Tibial artery (tissue), 4 donors: ENCODE data around the gene FCN2.

Source experiments
- DNase-seq, 2 donors: peaks; one replicate each; pipeline ENCODE4 v3.0.0-alpha.2; 2019
- H3K27ac ChIP-seq, 2 donors: fragments of 200-600 bp; sonication (generic) in 1 of 2; 1 replicate in 1 of 2; 2 replicates in 1 of 2; pipeline ENCODE4 v1.5.1; 2018 to 2019; ENCODE audit warnings: mild to moderate bottlenecking in 1 of 2
- H3K27me3 ChIP-seq, 2 donors: fragments of 200-600 bp; sonication (generic) in 1 of 2; one replicate each; pipeline versions ENCODE4 v1.5.1 to v1.6.0; 2016 to 2019
- H3K36me3 ChIP-seq, 3 donors: fragments of 200-600 bp; sonication (generic) in 2 of 3; one replicate each; pipeline ENCODE4 v1.5.1; 2016 to 2019; ENCODE audit warnings: mild to moderate bottlenecking in 2 of 3
- H3K4me1 ChIP-seq, 4 donors: fragments of 200-600 bp; sonication (generic) in 2 of 4; 1 replicate in 3 of 4; 2 replicates in 1 of 4; pipeline ENCODE4 v1.5.1; 2016 to 2019
- H3K4me3 ChIP-seq, 2 donors: fragments of 200-600 bp; sonication (generic) in 1 of 2; 1 replicate in 1 of 2; 2 replicates in 1 of 2; pipeline ENCODE4 v1.5.1; 2018 to 2019; ENCODE audit warnings: mild to moderate bottlenecking in 2 of 2
- H3K9me3 ChIP-seq, 3 donors: fragments of 200-600 bp; sonication (generic) in 1 of 3; one replicate each; pipeline ENCODE4 v1.5.1; 2016 to 2019
- intact Hi-C: fragments of 100-400 bp; cut with DNase I; formaldehyde crosslinking; loops from one replicate; pipeline ENCODE4 v1.15.0; 2023; ENCODE audit warnings: low total_unique reads
- TF ChIP-seq, protein P1 (sequence below), 2 experiments: fragments of 200-600 bp in 1 of 2; fragments of 450-650 bp in 1 of 2; IDR thresholded peaks; one replicate each; pipeline ENCODE4 v1.5.1; 2017 to 2019; ENCODE audit warnings: antibody characterized with exemption in 2 of 2, mild to moderate bottlenecking in 1 of 2, moderate library complexity in 1 of 2

Gene FCN2

DNA sequence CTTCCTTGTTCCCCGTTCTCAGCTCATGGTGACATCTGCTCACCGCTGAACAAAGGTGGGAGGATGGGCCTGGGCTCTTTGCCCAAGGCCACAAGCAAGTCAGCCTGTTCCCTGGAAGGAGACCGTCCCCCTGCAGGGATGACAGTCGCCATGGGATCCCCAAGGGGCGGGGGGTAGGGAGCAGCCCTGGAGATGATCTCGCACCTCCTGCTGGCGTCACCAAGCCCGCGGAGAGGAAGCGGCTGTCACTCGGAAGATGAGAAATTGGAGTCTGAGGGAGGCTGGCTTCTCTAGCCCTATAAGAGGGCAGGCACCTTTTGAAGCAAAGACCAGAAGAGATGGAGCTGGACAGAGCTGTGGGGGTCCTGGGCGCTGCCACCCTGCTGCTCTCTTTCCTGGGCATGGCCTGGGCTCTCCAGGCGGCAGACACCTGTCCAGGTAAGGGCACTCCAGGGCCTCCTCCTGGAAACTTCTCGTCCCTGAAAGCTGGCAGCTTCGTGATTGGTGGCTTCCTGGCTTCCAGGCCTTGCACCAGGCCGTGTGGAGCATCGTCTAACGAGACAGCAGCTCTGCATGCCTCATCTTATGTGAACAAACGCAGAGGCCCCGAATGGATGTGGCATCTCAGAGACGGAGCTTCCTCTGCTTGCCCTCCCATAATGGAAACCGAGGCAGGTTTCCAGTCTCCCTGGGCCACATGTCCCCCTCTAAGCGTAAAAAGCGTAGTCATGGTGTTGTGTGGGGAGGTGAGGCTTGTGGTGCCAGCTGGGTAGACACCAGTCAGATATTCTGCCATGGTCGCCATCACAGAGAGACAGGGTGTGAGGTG, at the start of gene FCN2:
Gene FCN2 (plus strand): TSS at position 327 of the 829 bp plus-strand sequence. CDS start 12 bp downstream, at position 339.
- no peak for DNase-seq
- Histone ChIP-seq H3K27ac (no peak within 1 kb of the TSS), H3K36me3 (no peaks in the 10 kb centered on the region), H3K4me3 (no peak within 1 kb of the TSS), H3K9me3 (no peaks in the 10 kb centered on the region), H3K27me3 (peaks cover 0 to 28% of the 10 kb centered on the region in 2 donors), H3K4me1 (no peaks in the 10 kb centered on the region)
- TF ChIP-seq, protein P1, sequence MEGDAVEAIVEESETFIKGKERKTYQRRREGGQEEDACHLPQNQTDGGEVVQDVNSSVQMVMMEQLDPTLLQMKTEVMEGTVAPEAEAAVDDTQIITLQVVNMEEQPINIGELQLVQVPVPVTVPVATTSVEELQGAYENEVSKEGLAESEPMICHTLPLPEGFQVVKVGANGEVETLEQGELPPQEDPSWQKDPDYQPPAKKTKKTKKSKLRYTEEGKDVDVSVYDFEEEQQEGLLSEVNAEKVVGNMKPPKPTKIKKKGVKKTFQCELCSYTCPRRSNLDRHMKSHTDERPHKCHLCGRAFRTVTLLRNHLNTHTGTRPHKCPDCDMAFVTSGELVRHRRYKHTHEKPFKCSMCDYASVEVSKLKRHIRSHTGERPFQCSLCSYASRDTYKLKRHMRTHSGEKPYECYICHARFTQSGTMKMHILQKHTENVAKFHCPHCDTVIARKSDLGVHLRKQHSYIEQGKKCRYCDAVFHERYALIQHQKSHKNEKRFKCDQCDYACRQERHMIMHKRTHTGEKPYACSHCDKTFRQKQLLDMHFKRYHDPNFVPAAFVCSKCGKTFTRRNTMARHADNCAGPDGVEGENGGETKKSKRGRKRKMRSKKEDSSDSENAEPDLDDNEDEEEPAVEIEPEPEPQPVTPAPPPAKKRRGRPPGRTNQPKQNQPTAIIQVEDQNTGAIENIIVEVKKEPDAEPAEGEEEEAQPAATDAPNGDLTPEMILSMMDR (IDR thresholded peaks at IDR 0.05): no peak
- intact Hi-C loops: no loop called here

GRCh38 chr9:134830926-134831720, 49.5 kb upstream of the FCN2 start:
- TF ChIP-seq, protein P1 (IDR thresholded peaks at IDR 0.05): no peak
- Histone ChIP-seq H3K27ac (no peak overlapping the region), H3K36me3 (peaks cover 27 to 100% (median 61%) of the 10 kb centered on the region in 3 donors), H3K4me1 (no peaks in the 10 kb centered on the region), H3K9me3 (no peaks in the 10 kb centered on the region), H3K27me3 (no peaks in the 10 kb centered on the region), H3K4me3 (no peak overlapping the region)
- intact Hi-C loops: no loop called here
- DNase-seq: no peak

DNA sequence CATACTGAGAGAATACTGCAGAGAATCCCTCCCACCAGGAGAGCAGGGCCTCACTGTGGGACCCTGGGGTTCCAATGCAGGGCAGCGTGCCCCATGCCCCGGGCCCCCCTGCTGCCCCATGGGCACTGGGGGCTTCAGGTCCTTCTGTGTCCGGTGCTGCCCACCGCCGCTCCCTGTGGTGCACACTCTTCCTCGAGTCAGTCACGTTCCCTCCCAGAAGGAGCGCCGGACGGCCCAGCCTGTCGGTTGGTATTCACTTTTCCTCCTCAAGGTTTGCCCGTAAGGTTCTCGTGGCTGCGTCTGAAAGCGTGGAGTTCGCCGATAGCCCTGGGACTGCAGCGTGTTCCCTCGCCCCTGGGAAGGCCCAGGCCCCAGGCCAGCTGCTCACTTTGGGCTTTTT, 48.1 kb upstream of the FCN2 start:
- H3K36me3 ChIP-seq: peaks cover 21 to 100% (median 68%) of the 10 kb centered on the region in 3 donors
- no peaks in the 10 kb centered on the region for H3K9me3 ChIP-seq
- intact Hi-C loops: no loop called here
- no peaks in the 10 kb centered on the region for H3K27me3 ChIP-seq
- no peak overlapping the region for H3K4me3 ChIP-seq
- H3K4me1 ChIP-seq: no peaks in the 10 kb centered on the region
- DNase-seq: no peak
- TF ChIP-seq, protein P1 (IDR thresholded peaks at IDR 0.05): no peak
- H3K27ac ChIP-seq: no peak overlapping the region

GRCh38 chr9:134833294-134833880, 47.2 kb upstream of the FCN2 start:
- H3K9me3 ChIP-seq: no peaks in the 10 kb centered on the region
- peaks cover 29 to 100% (median 69%) of the 10 kb centered on the region in 3 donors for H3K36me3 ChIP-seq
- no peaks in the 10 kb centered on the region for H3K27me3 ChIP-seq
- DNase-seq: no peak
- intact Hi-C loops: no loop called here
- TF ChIP-seq, protein P1 (IDR thresholded peaks at IDR 0.05): no peak
- no peak overlapping the region for H3K4me3 ChIP-seq
- H3K4me1 ChIP-seq: no peaks in the 10 kb centered on the region
- H3K27ac ChIP-seq: no peak overlapping the region

- Histone ChIP-seq H3K27me3 (no peaks in the 10 kb centered on the region), H3K4me3 (no peak overlapping the region), H3K9me3 (no peaks in the 10 kb centered on the region), H3K36me3 (peaks cover 25 to 100% (median 72%) of the 10 kb centered on the region in 3 donors), H3K27ac (no peak overlapping the region), H3K4me1 (no peaks in the 10 kb centered on the region)
- intact Hi-C loops: no loop called here
- DNase-seq: no peak
- TF ChIP-seq, protein P1 (IDR thresholded peaks at IDR 0.05): no peak
Observed at GRCh38 chr9:134834217-134834956, 46.2 kb upstream of the FCN2 start.
